GM18867 (cell line): ENCODE results near the gene PPIA.
"Not testable (repeated sequence)": the region's sequence is repeated elsewhere in the genome, so short reads cannot be mapped to it uniquely, and the experiment has no call there.

Experiments used
- ATAC-seq: cut with Tn5 transposase; IDR thresholded peaks from one replicate; pipeline ENCODE4 v1.9.1; 2021; ENCODE audit warnings: mild to moderate bottlenecking, moderate library complexity; ENCODE audit not compliant: unreplicated experiment

The PPIA gene

GRCh38 chr7:44784364-44784763 lies 12.1 kb upstream of the PPIA start:
- no peak for ATAC-seq

DNA sequence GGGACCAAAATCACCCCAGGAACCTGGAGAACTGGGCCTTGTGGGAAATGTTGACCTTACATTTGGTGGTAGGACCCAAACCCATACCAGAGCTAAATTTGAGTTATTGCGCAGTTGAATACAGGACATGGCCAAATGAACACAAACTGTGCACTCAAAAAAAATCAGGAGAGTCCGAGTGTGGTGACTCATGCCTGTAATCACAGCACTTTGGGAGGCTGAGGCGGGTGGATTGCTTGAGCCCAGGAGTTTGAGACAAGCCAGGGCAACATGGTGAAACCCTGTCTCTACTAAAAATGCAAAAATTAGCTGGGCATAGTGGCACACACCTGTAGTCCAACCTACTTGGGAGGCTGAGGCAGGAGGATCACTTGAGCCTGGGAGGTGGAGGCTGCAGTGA lies 11.3 kb upstream of the PPIA start:
- ATAC-seq: not testable (repeated sequence)

DNA sequence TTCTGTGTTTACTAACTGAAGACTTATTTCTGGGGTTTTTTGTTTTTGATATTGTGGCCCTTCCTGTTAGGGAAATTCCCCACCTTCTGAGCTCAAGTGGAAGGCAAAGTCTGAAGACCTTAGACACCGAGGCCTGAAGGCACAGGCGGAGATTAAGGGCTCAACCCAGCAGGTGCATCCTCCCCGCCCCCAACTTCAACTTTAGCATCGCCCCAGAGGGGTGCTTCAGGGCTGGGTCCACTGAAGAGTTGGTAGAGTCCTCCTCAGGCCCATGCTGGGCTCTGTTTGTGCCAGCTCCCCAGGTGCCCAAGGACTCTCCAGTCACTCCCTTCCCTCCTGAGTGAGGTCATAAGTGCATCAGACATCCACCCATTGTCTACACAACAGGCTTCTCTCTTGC lies 9.4 kb upstream of the PPIA start:
- no peak for ATAC-seq

GRCh38 chr7:44787762-44788161 lies 8.7 kb upstream of the PPIA start:
- no peak for ATAC-seq

DNA sequence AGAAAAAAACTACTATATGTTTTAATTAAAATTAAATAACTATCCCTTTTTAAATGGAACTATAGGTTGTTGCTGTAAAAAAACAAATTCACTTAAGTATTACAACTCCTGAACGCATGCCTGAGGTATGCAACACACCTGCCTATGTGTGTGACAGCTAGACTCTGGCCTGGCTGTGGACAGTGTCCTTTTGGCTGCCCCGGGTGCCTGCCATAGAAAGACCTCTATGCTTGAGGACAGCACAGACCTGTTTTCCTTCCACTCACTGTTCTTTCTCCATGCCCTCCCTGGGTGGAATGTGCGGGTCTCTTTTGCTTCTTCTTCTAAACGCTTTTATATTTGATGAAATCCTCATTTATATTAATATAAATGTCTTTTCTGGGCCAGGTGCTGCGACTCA lies 6.5 kb upstream of the PPIA start:
- no peak for ATAC-seq

DNA sequence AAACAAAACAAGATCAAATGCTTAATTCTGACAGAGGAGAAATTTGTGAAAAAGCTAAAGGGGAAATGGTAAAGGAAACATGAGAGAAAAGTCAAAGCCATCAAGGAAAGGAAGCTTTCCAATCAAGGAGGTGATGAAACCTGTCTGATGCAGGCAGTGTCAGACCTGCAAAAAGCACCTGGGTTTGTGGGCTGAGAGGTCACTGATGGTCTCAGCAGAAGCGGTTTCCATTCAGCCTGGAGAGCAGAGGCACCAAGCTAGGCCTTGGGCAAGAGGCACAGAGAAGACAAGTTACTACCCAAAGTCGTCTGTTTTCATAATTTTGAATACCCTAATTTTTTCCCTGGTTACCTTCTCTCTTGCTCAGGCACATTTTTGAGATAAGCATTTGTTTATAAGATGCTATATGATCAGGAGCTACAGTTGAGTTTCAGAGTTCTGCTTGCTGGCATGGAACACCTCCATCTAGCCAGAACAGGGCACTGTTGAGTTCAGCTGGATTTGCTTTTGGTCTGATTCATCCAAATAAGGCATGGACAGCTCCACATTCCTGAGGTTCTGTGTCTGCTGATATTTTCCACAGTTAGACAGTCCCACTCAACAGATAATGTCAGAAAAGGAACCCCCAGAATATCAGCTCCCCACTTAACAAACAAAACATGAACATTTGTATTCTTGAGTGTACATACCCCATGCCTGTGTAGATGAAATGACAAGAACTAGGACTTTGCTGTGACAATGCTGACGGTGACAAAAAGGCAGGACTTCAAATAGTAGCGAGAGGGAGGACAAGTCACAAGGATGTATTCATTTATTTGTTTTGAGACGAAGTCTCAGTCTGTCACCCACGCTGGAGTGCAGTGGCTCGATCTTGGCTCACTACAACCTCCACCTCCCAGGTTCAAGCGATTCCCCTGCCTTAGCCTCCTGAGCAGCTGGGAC lies 4.9 kb upstream of the PPIA start:
- no peak for ATAC-seq

- ATAC-seq: no peak
Measured at GRCh38 chr7:44793919-44794318, 2.6 kb upstream of the PPIA start.

GRCh38 chr7:44794331-44794730 lies 2.1 kb upstream of the PPIA start:
- ATAC-seq: no peak

DNA sequence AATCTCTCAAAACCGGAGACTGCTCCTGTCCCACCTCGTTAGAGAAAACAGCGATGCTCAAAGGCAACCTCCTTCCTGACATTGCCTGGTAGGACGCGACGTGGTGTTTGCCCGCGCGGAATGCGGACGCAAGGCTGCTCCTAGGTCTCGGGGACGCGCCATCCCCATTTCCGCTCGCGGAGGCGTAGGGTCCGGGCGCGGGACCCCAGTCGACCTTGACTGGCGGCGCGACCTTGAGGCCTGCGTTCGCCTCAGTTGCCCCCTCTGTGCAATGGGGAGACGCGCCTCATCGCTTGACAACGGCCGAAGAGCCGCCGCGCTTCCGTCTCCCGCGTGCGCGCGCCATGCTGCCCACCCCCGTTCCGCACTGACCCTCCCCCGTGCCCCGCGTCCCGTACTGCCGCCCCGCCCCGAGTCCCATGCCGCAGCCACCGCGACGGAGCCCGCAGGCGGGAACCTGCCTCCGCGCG lies 412 bp upstream of the PPIA start:
- ATAC-seq: no peak

GRCh38 chr7:44797329-44798258 lies 1.1 kb downstream of the PPIA start:
- peak; percentile 52 for ATAC-seq

DNA sequence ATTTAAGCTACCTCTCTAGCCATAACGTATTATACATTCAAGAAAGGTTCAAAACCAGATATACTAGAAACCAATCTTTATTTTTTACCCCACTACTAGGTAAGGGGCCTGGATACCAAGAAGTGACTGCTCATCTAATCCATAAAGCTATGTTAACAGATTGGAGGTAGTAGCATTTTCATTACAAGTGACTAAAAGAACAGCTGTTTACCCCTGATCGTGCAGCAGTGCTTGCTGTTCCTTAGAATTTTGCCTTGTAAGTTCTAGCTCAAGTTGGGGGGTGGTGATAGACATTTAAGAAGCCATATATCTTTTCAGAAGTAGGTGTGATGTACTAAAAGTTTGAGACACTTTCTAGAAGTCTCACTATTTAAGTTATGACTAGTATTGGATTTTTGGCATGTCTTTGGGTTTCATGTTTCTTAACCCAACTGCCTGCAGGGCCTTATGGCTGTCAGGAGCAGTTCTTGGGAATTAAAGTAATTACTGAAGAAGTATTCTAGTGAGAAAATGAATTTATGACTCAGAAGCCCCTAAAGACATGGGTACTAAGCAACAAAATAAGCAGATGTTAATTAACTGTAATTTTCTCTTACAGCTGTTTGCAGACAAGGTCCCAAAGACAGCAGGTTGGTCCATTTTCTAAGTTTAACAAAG lies 2.3 kb downstream of the PPIA start:
- no peak for ATAC-seq

- ATAC-seq: no peak
Measured at GRCh38 chr7:44799939-44800338, 3.5 kb downstream of the PPIA start.

- ATAC-seq: no peak
Measured at GRCh38 chr7:44801890-44802289, 5.4 kb downstream of the PPIA start.

GRCh38 chr7:44802418-44803025 lies 6.0 kb downstream of the PPIA start:
- ATAC-seq: no peak

DNA sequence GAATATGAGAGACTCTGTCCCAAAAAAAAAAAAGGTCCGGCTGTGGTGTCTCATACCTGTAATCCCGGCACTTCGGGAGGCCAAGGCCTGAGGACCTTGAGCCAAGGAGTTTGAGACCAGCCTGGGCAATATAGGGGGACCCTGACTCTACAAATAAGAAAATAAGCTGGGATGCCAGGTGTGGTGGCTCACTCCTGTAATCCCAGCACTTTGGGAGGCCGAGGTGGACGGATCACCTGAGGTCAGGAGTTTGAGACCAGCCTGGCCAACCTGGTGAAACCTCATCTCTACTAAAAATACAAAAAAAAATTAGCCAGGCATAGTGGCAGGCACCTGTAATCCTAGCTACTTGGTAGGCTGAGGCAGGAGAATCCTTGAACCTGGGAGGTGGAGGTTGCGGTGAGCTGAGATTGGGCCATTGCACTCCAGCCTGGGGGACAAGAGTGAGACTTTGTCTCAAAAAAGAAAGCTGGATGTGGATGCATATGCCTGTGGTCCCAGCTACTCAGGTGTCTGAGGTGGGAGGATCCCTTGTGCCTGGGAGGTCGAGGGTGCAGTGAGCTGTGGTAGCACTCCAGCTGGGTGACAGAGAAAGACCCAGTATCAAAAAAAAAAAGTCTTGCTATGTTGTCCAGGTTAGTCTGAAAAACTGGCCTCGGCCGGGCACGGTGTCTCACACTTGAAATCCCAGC lies 7.5 kb downstream of the PPIA start:
- ATAC-seq: not testable (repeated sequence)

GRCh38 chr7:44805950-44806349 lies 9.5 kb downstream of the PPIA start:
- no peak for ATAC-seq

GRCh38 chr7:44808914-44809393 lies 12.5 kb downstream of the PPIA start:
- no peak for ATAC-seq

DNA sequence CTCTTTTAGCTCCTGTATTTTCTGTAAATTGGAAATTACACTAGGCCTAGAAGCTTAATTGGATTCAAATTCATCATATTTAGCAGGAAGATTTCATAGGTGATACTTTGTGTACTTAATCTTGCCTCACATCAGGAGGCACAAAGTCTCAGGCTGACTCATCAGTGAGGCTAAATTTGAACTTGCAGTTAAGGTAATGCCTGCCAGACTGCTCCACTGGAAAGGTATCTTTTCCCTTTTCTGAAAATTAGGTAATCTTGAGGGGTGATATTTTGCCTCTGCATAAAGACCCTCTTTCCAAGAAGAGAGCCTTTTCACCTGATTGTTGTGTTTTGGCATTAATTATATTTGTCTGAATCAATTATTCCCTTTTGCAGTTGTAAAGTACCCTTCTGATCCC lies 14.6 kb downstream of the PPIA start:
- ATAC-seq: no peak

DNA sequence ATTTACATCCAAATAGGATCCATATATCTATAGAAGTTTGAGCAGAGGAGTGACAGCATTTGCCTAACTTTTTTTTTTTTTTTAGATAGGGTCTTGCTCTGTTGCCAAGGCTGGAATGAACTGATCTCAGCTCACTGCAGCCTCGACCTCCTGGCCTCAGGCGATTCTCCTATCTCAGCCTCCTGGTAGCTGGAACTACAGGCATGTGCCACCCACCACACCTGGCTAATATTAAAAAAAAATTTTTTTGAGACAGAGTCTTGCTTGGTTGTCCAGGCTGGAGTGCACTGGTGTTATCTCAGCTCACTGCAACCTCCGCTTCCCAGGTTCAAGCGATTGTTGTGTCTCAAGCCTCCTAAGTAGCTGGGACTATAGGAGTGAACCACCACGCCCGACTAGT lies 15.1 kb downstream of the PPIA start:
- no peak for ATAC-seq

DNA sequence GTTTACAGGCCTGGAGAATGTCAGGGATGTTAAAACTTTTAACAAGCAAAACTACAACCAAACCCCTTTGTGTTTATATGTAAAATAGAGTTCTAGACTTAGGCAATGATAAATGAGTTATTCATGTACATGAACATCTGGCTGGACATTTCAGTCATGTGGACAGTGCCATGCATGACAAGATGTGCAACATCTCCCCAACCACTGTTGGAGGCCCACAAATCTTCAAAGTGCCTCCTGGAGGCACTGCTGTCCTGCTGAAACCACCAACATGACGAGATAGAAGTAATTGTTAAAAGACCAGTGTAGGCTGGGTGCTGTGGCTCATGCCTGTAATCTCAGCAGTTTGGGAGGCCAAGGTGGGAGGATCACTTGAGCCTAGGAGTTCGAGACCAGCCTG lies 18.4 kb downstream of the PPIA start:
- ATAC-seq: no peak
